Trophoblast cell (in vitro differentiated cells and primary cell): ENCODE results near the gene ZFR2.

Source experiments
- DNase-seq, 2 donors: peaks; one replicate each; pipeline ENCODE4 v3.0.0-alpha.2; 2016
- H2AFZ ChIP-seq: 2 replicates; pipeline ENCODE4 v1.6.1; 2013; ENCODE audit warnings: low read length, moderate library complexity, mild to moderate bottlenecking; ENCODE audit not compliant: insufficient read depth, poor library complexity
- H2AK5ac ChIP-seq: 2 replicates; pipeline ENCODE4 v1.6.1; 2013; ENCODE audit warnings: mild to moderate bottlenecking, low read length
- H2BK120ac ChIP-seq: 2 replicates; pipeline ENCODE4 v1.6.1; 2013; ENCODE audit warnings: low read length, mild to moderate bottlenecking, moderate library complexity; ENCODE audit not compliant: insufficient read depth, poor library complexity
- H2BK12ac ChIP-seq: 2 replicates; pipeline ENCODE4 v1.6.1; 2013; ENCODE audit warnings: mild to moderate bottlenecking, low read length, moderate library complexity
- H2BK5ac ChIP-seq: 2 replicates; pipeline ENCODE4 v1.6.1; 2013; ENCODE audit warnings: low read length, low read depth, moderate library complexity, mild to moderate bottlenecking; ENCODE audit not compliant: poor library complexity
- H3K14ac ChIP-seq: 2 replicates; pipeline ENCODE4 v1.6.1; 2013; ENCODE audit warnings: mild to moderate bottlenecking, low read length
- H3K18ac ChIP-seq: 2 replicates; pipeline ENCODE4 v1.6.1; 2013; ENCODE audit warnings: mild to moderate bottlenecking, low read length
- H3K23ac ChIP-seq: 2 replicates; pipeline ENCODE4 v1.6.1; 2013; ENCODE audit warnings: low read length
- H3K27ac ChIP-seq: 2 replicates; pipeline ENCODE4 v1.5.1; 2013; ENCODE audit warnings: low read depth, mild to moderate bottlenecking, inconsistent platforms, low read length, moderate library complexity
- H3K27me3 ChIP-seq: 2 replicates; pipeline ENCODE4 v1.6.1; 2013; ENCODE audit warnings: inconsistent platforms, mild to moderate bottlenecking, low read length, moderate library complexity; ENCODE audit not compliant: insufficient read depth
- H3K36me3 ChIP-seq, 2 experiments: 1 replicate in 1 of 2; 2 replicates in 1 of 2; pipeline ENCODE4 v1.6.1; 2013; ENCODE audit warnings: low read length in 2 of 2, mild to moderate bottlenecking in 2 of 2, moderate library complexity in 1 of 2; ENCODE audit not compliant: insufficient read depth in 2 of 2, control insufficient read depth in 1 of 2
- H3K4ac ChIP-seq: 2 replicates; pipeline ENCODE4 v1.6.1; 2013; ENCODE audit warnings: low read depth, mild to moderate bottlenecking, low read length, moderate library complexity
- H3K4me1 ChIP-seq, 2 experiments: 1 replicate in 1 of 2; 2 replicates in 1 of 2; pipeline ENCODE4 v1.6.1; 2013; ENCODE audit warnings: low read length in 2 of 2, mild to moderate bottlenecking in 2 of 2, moderate library complexity in 1 of 2; ENCODE audit not compliant: insufficient read depth in 2 of 2, control insufficient read depth in 1 of 2
- H3K4me2 ChIP-seq: 2 replicates; pipeline ENCODE4 v1.6.1; 2013; ENCODE audit warnings: inconsistent platforms, mild to moderate bottlenecking, low read length, moderate library complexity
- H3K4me3 ChIP-seq: 2 replicates; pipeline ENCODE4 v1.5.1; 2013; ENCODE audit warnings: mild to moderate bottlenecking, low read depth, low read length, inconsistent platforms
- H3K79me1 ChIP-seq: one replicate; pipeline ENCODE4 v1.6.1; 2013; ENCODE audit warnings: low read length
- H3K79me2 ChIP-seq: 2 replicates; pipeline ENCODE4 v1.6.1; 2013; ENCODE audit warnings: low read length, mild to moderate bottlenecking; ENCODE audit not compliant: control insufficient read depth, insufficient read depth, poor library complexity
- H3K9ac ChIP-seq: 2 replicates; pipeline ENCODE4 v1.6.1; 2013; ENCODE audit warnings: mild to moderate bottlenecking, low read length
- H3K9me3 ChIP-seq: 2 replicates; pipeline ENCODE4 v1.6.1; 2013; ENCODE audit warnings: low read depth, mild to moderate bottlenecking, control low read depth, inconsistent platforms, low read length; ENCODE audit not compliant: insufficient read depth
- H4K12ac ChIP-seq: 2 replicates; pipeline ENCODE4 v1.6.1; 2013; ENCODE audit warnings: low read depth, mild to moderate bottlenecking, low read length, moderate library complexity
- H4K8ac ChIP-seq: 2 replicates; pipeline ENCODE4 v1.6.1; 2013; ENCODE audit warnings: low read depth, mild to moderate bottlenecking, low read length, moderate library complexity
- H4K91ac ChIP-seq: one replicate; pipeline ENCODE4 v1.6.1; 2013; ENCODE audit warnings: low read depth, mild to moderate bottlenecking, low read length, moderate library complexity
- WGBS: extraction: QIAGEN DNeasy Blood & Tissue Kit; methylation state at CpG from one replicate; pipeline ENCODE4 v1.1.7; 2013; ENCODE audit warnings: missing lambda C conversion rate; ENCODE audit not compliant: insufficient read length, insufficient coverage; ENCODE audit errors: extremely low coverage; 5-methylcytosine and 5-hydroxymethylcytosine counted together

ZFR2 gene

DNA sequence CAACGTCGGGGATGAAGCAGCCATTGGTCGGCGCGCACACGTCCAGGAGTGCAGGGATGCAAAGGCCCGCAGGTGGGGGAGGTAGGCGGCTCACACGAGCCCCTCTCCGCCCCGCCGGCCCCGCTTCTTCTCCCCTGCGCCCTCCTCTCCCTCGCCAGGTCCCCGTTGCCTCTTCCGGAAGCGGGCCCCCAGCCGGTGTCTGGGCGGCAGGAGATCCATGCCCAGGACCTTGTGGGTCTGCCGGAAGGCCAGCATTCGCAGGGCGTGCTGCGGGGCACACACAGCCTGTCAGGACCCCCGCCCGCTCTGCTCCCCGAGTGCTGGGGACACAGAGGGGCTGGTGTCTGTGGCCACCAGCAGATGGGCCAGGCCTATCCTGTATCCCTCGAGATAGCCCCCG, 63.0 kb downstream of the ZFR2 start:
- Histone ChIP-seq H3K79me1 (no peaks in the 10 kb centered on the region), H3K23ac (no peak overlapping the region), H3K14ac (no peak overlapping the region), H3K4me1 (no peaks in the 10 kb centered on the region), H4K12ac (no peak overlapping the region), H3K79me2 (no peaks in the 10 kb centered on the region), H4K91ac (no peak overlapping the region), H3K9me3 (peaks cover 6% of the 10 kb centered on the region), H3K4me3 (no peak overlapping the region), H3K9ac (no peak overlapping the region), H2AFZ (no peak overlapping the region), H3K18ac (no peak overlapping the region), H2BK12ac (no peak overlapping the region), H4K8ac (no peak overlapping the region), H2AK5ac (no peak overlapping the region), H3K36me3 (no peaks in the 10 kb centered on the region), H3K4me2 (no peak overlapping the region), H2BK5ac (no peak overlapping the region), H2BK120ac (no peak overlapping the region), H3K27ac (no peak overlapping the region), H3K27me3 (peaks cover 12% of the 10 kb centered on the region), H3K4ac (no peak overlapping the region)
- no peak for DNase-seq
- no CpG with 5 or more reads among the region's 29 CpGs for WGBS

GRCh38 chr19:3804429-3804828, 64.4 kb downstream of the ZFR2 start:
- no CpG with 5 or more reads among the region's 13 CpGs for WGBS

DNA sequence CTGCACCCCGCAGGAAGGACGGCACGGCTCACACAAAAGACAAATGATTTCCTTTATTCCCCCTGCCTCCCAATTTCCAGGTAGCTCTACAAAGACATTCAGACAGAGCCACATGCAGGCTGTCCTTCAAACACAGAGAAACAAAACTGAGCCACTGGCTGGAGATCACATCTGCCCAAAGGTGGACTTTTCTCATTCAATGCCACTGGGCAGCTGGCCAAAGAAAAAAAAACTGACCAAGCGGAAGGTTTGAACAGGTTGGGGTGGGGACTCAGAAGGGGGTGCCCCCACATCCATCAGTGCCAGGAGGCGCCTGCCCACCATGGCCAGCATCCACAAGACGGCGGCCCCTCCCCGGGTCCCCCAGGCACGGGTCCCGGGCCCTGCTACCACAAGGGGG, 64.9 kb downstream of the ZFR2 start:
- Histone ChIP-seq H2AK5ac (no peak overlapping the region), H3K79me2 (no peaks in the 10 kb centered on the region), H3K79me1 (no peaks in the 10 kb centered on the region), H2BK5ac (no peak overlapping the region), H3K27me3 (peaks cover 12% of the 10 kb centered on the region), H3K4me3 (no peak overlapping the region), H4K91ac (no peak overlapping the region), H3K4me1 (no peaks in the 10 kb centered on the region), H4K8ac (no peak overlapping the region), H3K9ac (no peak overlapping the region), H3K9me3 (peaks cover 6% of the 10 kb centered on the region), H2AFZ (no peak overlapping the region), H3K4me2 (no peak overlapping the region), H4K12ac (no peak overlapping the region), H3K27ac (no peak overlapping the region), H3K18ac (no peak overlapping the region), H3K36me3 (no peaks in the 10 kb centered on the region), H2BK120ac (no peak overlapping the region), H3K14ac (no peak overlapping the region), H2BK12ac (no peak overlapping the region), H3K23ac (no peak overlapping the region), H3K4ac (no peak overlapping the region)
- WGBS = no CpG with 5 or more reads among the region's 10 CpGs
- no peak for DNase-seq

More at GRCh38 chr19:3804429-3804828, 64.4 kb downstream of the ZFR2 start:
- peaks cover 6% of the 10 kb centered on the region for H3K9me3 ChIP-seq
- no peak overlapping the region for H3K18ac ChIP-seq
- no peak overlapping the region for H3K14ac ChIP-seq
- peaks cover 12% of the 10 kb centered on the region for H3K27me3 ChIP-seq
- H2BK12ac ChIP-seq = no peak overlapping the region
- H3K36me3 ChIP-seq = no peaks in the 10 kb centered on the region
- H3K4ac ChIP-seq = no peak overlapping the region
- no peak overlapping the region for H3K9ac ChIP-seq
- H3K4me3 ChIP-seq = no peak overlapping the region
- no peak for DNase-seq
- H4K8ac ChIP-seq = no peak overlapping the region
- no peak overlapping the region for H4K12ac ChIP-seq
- H2BK120ac ChIP-seq = no peak overlapping the region
- H3K4me1 ChIP-seq = no peaks in the 10 kb centered on the region
- no peak overlapping the region for H3K4me2 ChIP-seq
- H2BK5ac ChIP-seq = no peak overlapping the region
- H3K27ac ChIP-seq = no peak overlapping the region
- H2AFZ ChIP-seq = no peak overlapping the region
- no peak overlapping the region for H4K91ac ChIP-seq
- H3K79me2 ChIP-seq = no peaks in the 10 kb centered on the region
- H3K79me1 ChIP-seq = no peaks in the 10 kb centered on the region
- H3K23ac ChIP-seq = no peak overlapping the region
- no peak overlapping the region for H2AK5ac ChIP-seq

DNA sequence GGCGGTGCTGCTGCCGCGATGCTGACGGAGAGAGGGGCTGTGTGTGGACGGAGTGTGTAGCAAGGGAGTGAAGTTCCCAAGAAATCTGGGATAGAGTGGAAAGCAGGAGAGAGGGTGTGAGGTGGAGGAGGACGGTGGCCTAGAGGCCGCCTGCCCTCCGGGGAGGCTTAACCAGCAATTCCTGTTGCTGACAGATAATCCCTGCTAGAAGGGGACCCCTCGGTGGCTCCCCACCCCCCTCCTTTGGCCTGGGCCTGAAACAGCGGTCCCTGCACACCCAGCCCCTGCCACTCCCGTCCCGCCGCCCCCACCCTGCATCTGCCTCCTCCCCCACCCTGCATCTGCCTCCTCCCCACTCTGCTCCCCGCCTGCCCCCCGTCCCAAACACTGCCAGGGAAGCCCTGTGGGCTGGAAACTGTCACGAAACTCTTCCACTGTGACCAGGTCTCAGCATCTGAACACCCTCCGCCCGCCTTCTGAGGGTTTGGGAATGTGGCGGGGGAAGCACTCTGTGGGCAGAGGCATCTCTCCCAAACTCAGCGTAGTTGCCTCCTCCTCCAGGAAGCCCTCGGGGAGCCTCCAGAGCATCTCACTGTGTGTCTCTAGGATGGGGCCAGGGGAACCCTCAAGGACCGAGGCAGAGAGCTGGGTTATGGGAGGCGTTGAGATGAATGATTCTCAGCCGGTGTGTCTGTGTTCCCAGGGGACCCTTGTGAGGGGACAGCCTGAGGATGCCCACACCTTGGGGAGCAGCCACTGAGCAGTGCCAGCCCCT, 65.5 kb downstream of the ZFR2 start:
- Histone ChIP-seq H3K14ac (no peak overlapping the region), H3K4ac (no peak overlapping the region), H2BK120ac (no peak overlapping the region), H4K91ac (no peak overlapping the region), H2AK5ac (no peak overlapping the region), H3K4me2 (no peak overlapping the region), H3K27ac (no peak overlapping the region), H4K12ac (no peak overlapping the region), H3K79me1 (no peaks in the 10 kb centered on the region), H3K23ac (no peak overlapping the region), H3K18ac (no peak overlapping the region), H3K4me3 (no peak overlapping the region), H2BK5ac (no peak overlapping the region), H2BK12ac (no peak overlapping the region), H3K79me2 (no peaks in the 10 kb centered on the region), H3K27me3 (peaks cover 12% of the 10 kb centered on the region), H3K9me3 (peaks cover 6% of the 10 kb centered on the region), H4K8ac (no peak overlapping the region), H3K4me1 (no peaks in the 10 kb centered on the region), H3K9ac (no peak overlapping the region), H2AFZ (no peak overlapping the region), H3K36me3 (no peaks in the 10 kb centered on the region)
- no CpG with 5 or more reads among the region's 24 CpGs for WGBS
- DNase-seq = no peak
